GM12892 (cell line): ENCODE results near the gene GARNL3.

Source experiments
- POLR2A ChIP-seq: IDR thresholded peaks from 2 replicates; pipeline ENCODE4 v1.6.1; 2011; ENCODE audit warnings: low read depth, low read length, control low read depth
- POLR2AphosphoS5 ChIP-seq: IDR thresholded peaks from 2 replicates; pipeline ENCODE4 v1.6.1; 2011; ENCODE audit warnings: low read depth, low read length, control low read depth

DNA sequence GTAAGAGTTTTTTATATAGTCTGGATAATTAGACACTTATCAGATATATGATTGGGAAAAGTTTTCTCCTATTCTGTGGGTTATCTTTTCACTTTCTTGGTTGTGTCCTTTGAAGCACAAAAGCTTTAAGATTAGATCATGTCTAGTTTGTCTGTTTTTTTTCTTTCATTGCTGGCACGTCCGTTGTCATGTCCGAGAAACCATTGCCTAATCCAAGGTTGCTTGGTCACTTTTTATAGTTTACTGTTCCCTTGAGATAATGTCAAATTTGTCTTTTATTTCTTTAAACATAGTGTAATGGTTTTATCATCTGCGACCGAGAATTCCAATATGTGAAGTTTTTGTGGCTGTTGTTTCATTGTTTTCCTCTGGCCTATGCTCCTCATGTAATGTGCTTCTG is 28.8 kb downstream of the GARNL3 start:
- TF ChIP-seq POLR2AphosphoS5, result no peak
- TF ChIP-seq POLR2A, result no peak
